CD4-positive, CD25-positive, alpha-beta regulatory T cell (primary cell): Measurements from ENCODE around the gene CDH13. TPM values are rescaled to one million over a fixed set of nuclear protein-coding genes. Genes with fewer than 3 reads are reported as not detected.

Source experiments
- ATAC-seq, 2 donors: fragments of 150-1000 bp; cut with Tn5 transposase; one replicate each; pipeline ENCODE4 v1.10.0; 2021; ENCODE audit warnings: low read depth in 2 of 2, moderate number of reproducible peaks in 2 of 2, moderate library complexity in 1 of 2
- DNase-seq, 3 donors: peaks; one replicate each; pipeline versions ENCODE4 v3.0.0 to v3.0.0-alpha.2; 2012 to 2022; ENCODE audit warnings: mixed read lengths in 1 of 3
- H3K27ac ChIP-seq: one replicate; pipeline ENCODE4 v1.7.0; 2013; ENCODE audit warnings: mild to moderate bottlenecking, low read length; ENCODE audit not compliant: insufficient read depth, poor library complexity, severe bottlenecking
- H3K27me3 ChIP-seq: one replicate; pipeline ENCODE4 v1.7.0; 2013; ENCODE audit warnings: low read length; ENCODE audit not compliant: control insufficient read depth, insufficient read depth
- H3K36me3 ChIP-seq: one replicate; pipeline ENCODE4 v1.7.0; 2013; ENCODE audit warnings: mild to moderate bottlenecking, low read length, moderate library complexity; ENCODE audit not compliant: control insufficient read depth, insufficient read depth
- H3K4me1 ChIP-seq: 2 replicates; pipeline ENCODE4 v1.7.0; 2013; ENCODE audit warnings: mild to moderate bottlenecking, low read length; ENCODE audit not compliant: insufficient read depth, control insufficient read depth, poor library complexity, severe bottlenecking
- H3K4me3 ChIP-seq: one replicate; pipeline ENCODE4 v1.7.0; 2013; ENCODE audit warnings: low read depth, mild to moderate bottlenecking, low read length, moderate library complexity
- H3K9me3 ChIP-seq, 2 experiments: 1 replicate in 1 of 2; 2 replicates in 1 of 2; pipeline ENCODE4 v1.7.0; 2013; ENCODE audit warnings: low read length in 2 of 2, mild to moderate bottlenecking in 1 of 2, moderate library complexity in 1 of 2; ENCODE audit not compliant: control insufficient read depth in 2 of 2
- H3K27ac Mint-ChIP-seq, 3 donors: one replicate each; pipeline ENCODE4 v1.8.0; 2020 to 2022; ENCODE audit warnings: mild to moderate bottlenecking in 3 of 3, mixed read lengths in 3 of 3, moderate library complexity in 2 of 3
- H3K27me3 Mint-ChIP-seq: one replicate; pipeline ENCODE4 v1.8.0; 2022; ENCODE audit warnings: mild to moderate bottlenecking, mixed read lengths
- H3K36me3 Mint-ChIP-seq: one replicate; pipeline ENCODE4 v1.8.0; 2020; ENCODE audit warnings: mixed read lengths
- H3K4me1 Mint-ChIP-seq, 4 donors: one replicate each; pipeline ENCODE4 v1.8.0; 2020 to 2022; ENCODE audit warnings: mixed read lengths in 4 of 4, mild to moderate bottlenecking in 1 of 4
- H3K4me3 Mint-ChIP-seq, 4 donors: one replicate each; pipeline ENCODE4 v1.8.0; 2020 to 2022; ENCODE audit warnings: mild to moderate bottlenecking in 4 of 4, mixed read lengths in 4 of 4, moderate library complexity in 3 of 4
- H3K9me3 Mint-ChIP-seq, 7 donors: one replicate each; pipeline ENCODE4 v1.8.0; 2020 to 2022; ENCODE audit warnings: mixed read lengths in 7 of 7, mild to moderate bottlenecking in 3 of 7, moderate library complexity in 2 of 7
- polyA plus RNA-seq, 4 donors: library from polyadenylated mRNA; unstranded; fragments of 300-500 nt; fragmentation: Illumina TruSeq; gene quantifications; one replicate each; pipeline ENCODE4 v1.2.3, GENCODE V29; 2021
- total RNA-seq: library from RNA; stranded (reverse); gene quantifications from one replicate; pipeline ENCODE4 v1.2.3, GENCODE V29; 2022

Gene CDH13
- total and polyA plus RNA-seq, 5 donors from 2014 or later = not detected

GRCh38 chr16:83725313-83725712, 1098.5 kb downstream of the CDH13 start:
- no peak overlapping the region for H3K27ac Mint-ChIP-seq
- Histone ChIP-seq H3K27ac (no peak overlapping the region), H3K4me3 (no peak overlapping the region), H3K4me1 (no peaks in the 10 kb centered on the region), H3K27me3 (no peaks in the 10 kb centered on the region), H3K36me3 (no peaks in the 10 kb centered on the region), H3K9me3 (no peaks in the 10 kb centered on the region)
- ATAC-seq (no peak), DNase-seq (no peak)
- H3K9me3 Mint-ChIP-seq = peaks cover 0 to 6% (median 0%) of the 10 kb centered on the region in 7 donors
- peak overlapping the region in 1 of 4 donors; percentile 45 for H3K4me3 Mint-ChIP-seq
- no peaks in the 10 kb centered on the region for H3K4me1 Mint-ChIP-seq
- no peaks in the 10 kb centered on the region for H3K36me3 Mint-ChIP-seq
- H3K27me3 Mint-ChIP-seq = no peaks in the 10 kb centered on the region

GRCh38 chr16:83727018-83727417, 1100.2 kb downstream of the CDH13 start:
- no peaks in the 10 kb centered on the region for H3K36me3 ChIP-seq
- Mint-ChIP-seq H3K9me3 (peaks cover 0 to 10% (median 6%) of the 10 kb centered on the region in 7 donors), H3K4me3 (no peak overlapping the region), H3K36me3 (no peaks in the 10 kb centered on the region), H3K27ac (no peak overlapping the region), H3K27me3 (no peaks in the 10 kb centered on the region), H3K4me1 (no peaks in the 10 kb centered on the region)
- H3K27me3 ChIP-seq = no peaks in the 10 kb centered on the region
- no peak for DNase-seq
- no peak for ATAC-seq
- H3K4me3 ChIP-seq = no peak overlapping the region
- no peak overlapping the region for H3K27ac ChIP-seq
- H3K4me1 ChIP-seq = no peaks in the 10 kb centered on the region
- H3K9me3 ChIP-seq = no peaks in the 10 kb centered on the region

- Mint-ChIP-seq H3K4me3 (no peak overlapping the region), H3K36me3 (no peaks in the 10 kb centered on the region), H3K27ac (no peak overlapping the region), H3K9me3 (peaks cover 0 to 10% (median 7%) of the 10 kb centered on the region in 7 donors), H3K27me3 (no peaks in the 10 kb centered on the region), H3K4me1 (no peaks in the 10 kb centered on the region)
- Histone ChIP-seq H3K36me3 (no peaks in the 10 kb centered on the region), H3K4me3 (no peak overlapping the region), H3K4me1 (no peaks in the 10 kb centered on the region), H3K27me3 (no peaks in the 10 kb centered on the region), H3K27ac (no peak overlapping the region), H3K9me3 (no peaks in the 10 kb centered on the region)
- ATAC-seq = no peak
- no peak for DNase-seq
Measured at GRCh38 chr16:83727751-83728352, 1101.1 kb downstream of the CDH13 start.

GRCh38 chr16:83728492-83728891, 1101.7 kb downstream of the CDH13 start:
- Histone ChIP-seq H3K36me3 (no peaks in the 10 kb centered on the region), H3K27me3 (no peaks in the 10 kb centered on the region), H3K4me3 (no peak overlapping the region), H3K4me1 (no peaks in the 10 kb centered on the region), H3K27ac (no peak overlapping the region), H3K9me3 (no peaks in the 10 kb centered on the region)
- Mint-ChIP-seq H3K4me1 (no peaks in the 10 kb centered on the region), H3K9me3 (peaks cover 0 to 10% (median 7%) of the 10 kb centered on the region in 7 donors), H3K27me3 (no peaks in the 10 kb centered on the region), H3K36me3 (no peaks in the 10 kb centered on the region), H3K4me3 (no peak overlapping the region), H3K27ac (no peak overlapping the region)
- no peak for DNase-seq
- no peak for ATAC-seq

GRCh38 chr16:83730812-83731211, 1104.0 kb downstream of the CDH13 start:
- peaks cover 4% of the 10 kb centered on the region for H3K27me3 Mint-ChIP-seq
- H3K9me3 ChIP-seq = peaks cover 3 to 11% of the 10 kb centered on the region in 2 experiments
- no peaks in the 10 kb centered on the region for H3K36me3 ChIP-seq
- no peaks in the 10 kb centered on the region for H3K4me1 ChIP-seq
- H3K27me3 ChIP-seq = no peaks in the 10 kb centered on the region
- no peak overlapping the region for H3K27ac ChIP-seq
- ATAC-seq (no peak), DNase-seq (no peak)
- no peaks in the 10 kb centered on the region for H3K4me1 Mint-ChIP-seq
- no peaks in the 10 kb centered on the region for H3K36me3 Mint-ChIP-seq
- no peak overlapping the region for H3K4me3 Mint-ChIP-seq
- H3K9me3 Mint-ChIP-seq = peaks cover 1 to 24% (median 11%) of the 10 kb centered on the region in 7 donors
- H3K27ac Mint-ChIP-seq = no peak overlapping the region
- H3K4me3 ChIP-seq = no peak overlapping the region

- ATAC-seq (no peak), DNase-seq (no peak)
- no peak overlapping the region for H3K27ac Mint-ChIP-seq
- H3K4me3 ChIP-seq = no peak overlapping the region
- H3K36me3 ChIP-seq = no peaks in the 10 kb centered on the region
- H3K27me3 Mint-ChIP-seq = peaks cover 4% of the 10 kb centered on the region
- no peaks in the 10 kb centered on the region for H3K27me3 ChIP-seq
- H3K36me3 Mint-ChIP-seq = no peaks in the 10 kb centered on the region
- no peak overlapping the region for H3K27ac ChIP-seq
- no peak overlapping the region for H3K4me3 Mint-ChIP-seq
- H3K4me1 Mint-ChIP-seq = no peaks in the 10 kb centered on the region
- peaks cover 1 to 26% (median 8%) of the 10 kb centered on the region in 7 donors for H3K9me3 Mint-ChIP-seq
- no peaks in the 10 kb centered on the region for H3K4me1 ChIP-seq
- peaks cover 3 to 11% of the 10 kb centered on the region in 2 experiments for H3K9me3 ChIP-seq
Measured at GRCh38 chr16:83732536-83732935, 1105.8 kb downstream of the CDH13 start.

GRCh38 chr16:83733301-83733700, 1106.5 kb downstream of the CDH13 start:
- H3K27me3 Mint-ChIP-seq = peaks cover 4% of the 10 kb centered on the region
- no peaks in the 10 kb centered on the region for H3K36me3 Mint-ChIP-seq
- H3K36me3 ChIP-seq = no peaks in the 10 kb centered on the region
- H3K4me3 Mint-ChIP-seq = no peak overlapping the region
- no peak overlapping the region for H3K4me3 ChIP-seq
- H3K9me3 ChIP-seq = peaks cover 3 to 11% of the 10 kb centered on the region in 2 experiments
- ATAC-seq (no peak), DNase-seq (no peak)
- H3K9me3 Mint-ChIP-seq = peaks cover 1 to 26% (median 8%) of the 10 kb centered on the region in 7 donors
- H3K27ac ChIP-seq = no peak overlapping the region
- no peaks in the 10 kb centered on the region for H3K4me1 ChIP-seq
- H3K27me3 ChIP-seq = no peaks in the 10 kb centered on the region
- H3K4me1 Mint-ChIP-seq = no peaks in the 10 kb centered on the region
- H3K27ac Mint-ChIP-seq = no peak overlapping the region

- Mint-ChIP-seq H3K4me3 (no peak overlapping the region), H3K36me3 (no peaks in the 10 kb centered on the region), H3K4me1 (no peaks in the 10 kb centered on the region), H3K27ac (no peak overlapping the region), H3K9me3 (peaks cover 1 to 26% (median 8%) of the 10 kb centered on the region in 7 donors), H3K27me3 (peaks cover 4% of the 10 kb centered on the region)
- no peak for ATAC-seq
- peaks cover 3 to 11% of the 10 kb centered on the region in 2 experiments for H3K9me3 ChIP-seq
- H3K27me3 ChIP-seq = no peaks in the 10 kb centered on the region
- no peak overlapping the region for H3K4me3 ChIP-seq
- H3K4me1 ChIP-seq = no peaks in the 10 kb centered on the region
- H3K36me3 ChIP-seq = no peaks in the 10 kb centered on the region
- H3K27ac ChIP-seq = no peak overlapping the region
- DNase-seq = no peak
Measured at GRCh38 chr16:83734136-83734535, 1107.4 kb downstream of the CDH13 start.
